ENCODE results near the gene PEX3.
"Not testable (repeated sequence)": the region's sequence is repeated elsewhere in the genome, so short reads cannot be mapped to it uniquely, and the experiment has no call there.

Gene PEX3

DNA sequence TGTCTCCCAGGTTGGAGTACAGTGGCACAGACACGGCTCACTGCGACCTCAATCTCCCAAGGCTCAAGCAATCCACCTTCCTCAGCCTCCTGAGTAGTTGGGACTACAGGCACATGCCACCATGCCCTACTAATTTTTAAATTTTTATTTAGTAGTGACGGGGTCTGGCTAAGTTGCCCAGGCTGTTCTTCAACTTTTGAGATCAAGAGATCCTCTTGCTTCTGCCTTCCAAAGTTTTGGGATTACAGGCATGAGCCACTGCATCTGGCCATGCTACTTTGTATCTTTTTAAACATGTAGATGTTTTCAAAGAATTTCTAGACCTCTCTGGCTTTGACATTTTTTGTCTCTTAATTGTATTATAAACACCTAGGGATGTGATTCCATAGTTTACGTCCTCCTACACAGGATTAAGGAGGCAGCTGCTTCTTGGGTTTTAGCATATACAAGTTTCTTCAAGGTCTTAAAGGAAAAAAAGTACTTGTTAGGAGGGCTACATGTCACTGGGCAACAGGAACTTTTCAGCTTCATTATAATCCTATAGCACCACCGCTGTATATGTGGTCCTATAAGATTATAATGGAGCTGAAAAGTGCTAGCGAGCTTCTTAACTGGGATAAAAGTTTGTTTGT, 1.4 kb upstream of the PEX3 start:
- no peak for DNase-seq

DNA sequence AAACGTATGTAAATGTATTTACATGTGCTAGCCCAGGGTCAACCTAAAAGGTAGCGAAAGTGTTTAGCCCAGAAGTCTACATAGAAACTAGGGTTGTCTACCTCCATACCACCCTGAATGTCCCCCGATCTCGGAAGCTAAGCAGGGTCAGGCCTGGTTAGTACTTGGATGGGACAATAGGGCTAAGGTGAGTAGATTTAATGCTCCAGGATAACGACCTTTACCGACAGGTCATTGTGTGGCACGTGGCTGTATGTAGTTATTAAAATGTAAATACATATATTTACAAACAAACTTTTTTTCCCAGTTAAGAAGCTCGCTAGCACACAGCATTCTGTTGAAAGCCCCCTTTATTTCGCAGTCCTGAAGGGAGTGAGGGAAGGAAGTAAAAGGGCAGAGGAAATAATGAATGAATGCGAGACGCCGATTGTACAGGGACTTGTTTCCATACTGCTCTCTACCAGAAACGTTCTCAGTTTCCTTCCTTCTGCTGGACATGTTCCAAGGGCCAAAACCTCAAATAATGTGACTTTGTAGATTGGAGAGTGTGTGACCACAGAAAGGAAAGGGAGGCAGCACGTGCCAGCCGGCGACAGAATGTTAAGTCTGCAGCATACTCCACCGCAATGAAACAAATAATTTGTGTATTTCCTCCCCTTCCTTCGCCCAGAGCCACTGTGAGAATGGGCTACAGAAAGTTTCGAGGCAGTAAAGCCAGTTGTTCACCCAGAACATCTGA, 722 bp upstream of the PEX3 start:
- peak; percentile 38 for DNase-seq

DNA sequence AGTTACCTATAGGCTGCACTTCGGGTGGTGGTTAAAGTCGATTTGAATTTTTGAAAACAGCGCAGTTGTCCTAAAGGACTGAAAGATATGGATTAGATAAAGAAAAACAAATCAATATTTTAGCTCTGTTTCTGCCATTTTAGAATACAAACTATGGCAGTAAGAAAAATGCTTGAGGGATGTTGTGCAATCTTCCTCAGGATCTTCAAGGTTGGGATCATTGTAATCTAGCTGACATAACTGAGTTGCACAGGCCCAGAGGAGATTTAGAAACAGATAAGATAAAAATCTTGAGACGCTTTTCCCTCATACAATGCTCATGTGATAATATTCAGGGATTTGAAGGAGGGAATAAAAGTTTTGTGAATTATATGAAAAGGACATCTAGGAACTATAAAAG, 926 bp downstream of the PEX3 start:
- no peak for DNase-seq

DNA sequence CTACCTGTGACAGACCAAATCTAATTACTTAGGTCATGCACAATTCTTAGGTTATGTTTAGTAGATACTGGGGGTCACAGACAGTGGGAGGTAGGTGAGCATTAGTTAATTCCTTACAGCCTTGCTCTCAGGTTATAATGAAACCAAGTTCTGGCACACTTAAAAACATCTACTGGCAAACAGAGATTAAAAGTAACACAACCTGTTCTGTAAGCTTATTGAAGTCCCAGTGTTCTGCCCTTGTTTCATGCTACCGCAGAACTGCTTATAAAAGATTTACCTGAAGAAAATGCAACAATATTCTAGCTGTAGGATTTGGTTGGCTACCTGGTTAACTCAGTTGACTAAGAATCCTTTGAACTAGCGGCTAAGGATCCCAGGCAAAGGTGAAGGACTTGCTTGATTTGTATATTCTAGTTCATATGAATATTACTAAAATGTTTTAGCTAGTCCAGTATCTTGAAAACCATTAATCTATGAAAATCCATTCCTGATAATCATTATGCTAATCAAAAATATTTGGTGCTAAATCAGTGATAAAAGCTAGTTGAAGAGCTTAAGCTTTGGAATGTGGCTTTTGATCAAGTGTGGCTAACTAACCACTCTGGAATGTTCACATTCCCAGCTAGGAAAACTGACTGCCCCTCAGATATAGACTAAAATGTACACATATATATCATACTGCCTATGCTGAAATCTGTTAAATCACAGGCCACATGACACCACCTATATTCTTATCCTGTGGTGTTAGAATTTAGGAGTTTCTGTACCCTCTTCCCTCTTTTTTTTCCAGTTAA, 7.2 kb downstream of the PEX3 start:
- no peak for DNase-seq

DNA sequence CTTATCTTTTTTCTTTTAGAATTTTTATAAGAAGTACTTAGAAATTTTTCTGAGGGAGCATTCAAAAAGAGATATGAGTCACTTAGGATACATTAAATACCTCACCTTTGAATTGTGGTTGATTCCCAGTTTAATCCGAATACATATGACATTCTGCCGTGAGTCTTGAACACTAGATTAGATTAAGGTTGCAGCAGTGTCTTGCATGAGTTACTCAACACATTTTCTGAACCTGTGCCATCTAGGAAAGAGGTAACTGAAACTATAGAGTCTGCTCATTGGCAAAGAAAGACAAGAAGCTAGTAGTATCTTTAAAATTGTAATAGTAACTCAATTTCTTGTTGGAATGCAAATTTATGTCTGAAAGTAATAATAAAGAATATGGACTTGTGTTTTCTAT, 14.9 kb downstream of the PEX3 start:
- no peak for DNase-seq

DNA sequence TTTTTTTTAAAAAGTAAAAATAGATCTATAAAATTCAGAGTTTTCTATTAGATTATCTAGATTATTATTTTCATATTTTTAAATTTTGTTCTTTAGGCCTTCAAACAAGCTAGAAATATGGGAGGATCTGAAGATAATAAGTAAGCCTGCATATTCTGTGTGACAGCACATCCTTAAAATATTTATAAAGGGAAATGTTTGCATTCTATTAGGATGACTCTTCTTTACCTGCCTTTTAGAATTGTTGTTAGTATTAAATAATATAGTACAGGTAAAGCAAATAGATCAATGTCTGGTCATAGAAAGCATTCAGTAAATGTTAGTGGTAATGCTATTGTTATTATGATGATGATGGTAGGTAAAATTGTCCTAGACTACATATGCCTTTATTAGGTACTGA, 17.4 kb downstream of the PEX3 start:
- DNase-seq = no peak

DNA sequence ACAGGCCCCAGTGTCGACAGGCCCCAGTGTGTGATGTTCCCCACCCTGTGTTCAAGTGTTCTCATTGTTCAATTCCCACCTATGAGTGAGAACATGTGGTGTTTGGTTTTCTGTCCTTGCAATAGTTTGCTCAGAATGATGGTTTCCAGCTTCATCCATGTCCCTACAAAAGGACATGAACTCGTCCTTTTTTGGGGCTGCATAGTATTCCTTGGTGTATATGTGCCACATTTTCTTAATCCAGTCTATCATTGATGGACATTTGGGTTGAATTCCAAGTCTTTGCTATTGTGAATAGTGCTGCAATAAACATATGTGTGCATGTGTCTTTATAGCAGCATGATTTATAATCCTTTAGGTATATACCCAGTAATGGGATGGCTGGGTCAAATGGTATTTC, 18.2 kb downstream of the PEX3 start:
- DNase-seq = not testable (repeated sequence)

DNA sequence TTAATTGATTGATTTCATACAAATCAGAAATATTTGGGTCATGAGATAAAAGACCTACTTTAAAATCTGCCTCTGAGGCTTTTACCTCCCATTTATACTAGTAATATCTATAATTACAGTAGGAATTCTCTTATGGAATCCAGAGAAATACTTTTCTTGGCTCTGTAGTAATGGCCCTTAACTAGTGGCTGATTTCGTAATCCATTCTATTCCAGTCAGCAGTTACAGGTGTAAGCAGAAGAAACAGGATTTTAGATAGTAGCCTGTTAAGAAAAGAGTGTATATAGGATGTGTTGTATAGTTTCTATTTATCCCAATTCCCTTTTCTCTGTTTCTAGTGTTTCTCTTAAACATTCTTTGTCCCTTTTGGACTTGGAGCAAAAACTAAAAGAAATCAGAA, 21.2 kb downstream of the PEX3 start:
- DNase-seq = no peak

DNA sequence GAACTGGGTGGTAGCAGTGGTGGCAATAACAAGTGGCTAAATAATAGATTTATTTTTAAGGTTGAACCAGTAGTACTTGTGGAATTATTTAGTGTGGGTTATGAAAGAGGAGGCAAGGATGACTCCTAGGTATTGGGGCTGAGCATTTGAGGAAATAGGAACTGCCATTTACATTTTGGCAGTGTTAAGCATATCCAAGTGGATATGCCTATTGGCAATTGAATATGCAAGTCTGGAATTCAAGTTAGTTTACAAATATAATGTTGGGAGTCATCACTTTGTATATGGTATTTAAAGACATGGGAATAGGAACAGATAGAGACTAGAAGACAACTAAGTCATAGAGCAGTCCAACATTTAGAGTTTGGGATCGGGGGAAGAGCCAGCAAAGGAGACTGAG, 25.9 kb downstream of the PEX3 start:
- no peak for DNase-seq

DNA sequence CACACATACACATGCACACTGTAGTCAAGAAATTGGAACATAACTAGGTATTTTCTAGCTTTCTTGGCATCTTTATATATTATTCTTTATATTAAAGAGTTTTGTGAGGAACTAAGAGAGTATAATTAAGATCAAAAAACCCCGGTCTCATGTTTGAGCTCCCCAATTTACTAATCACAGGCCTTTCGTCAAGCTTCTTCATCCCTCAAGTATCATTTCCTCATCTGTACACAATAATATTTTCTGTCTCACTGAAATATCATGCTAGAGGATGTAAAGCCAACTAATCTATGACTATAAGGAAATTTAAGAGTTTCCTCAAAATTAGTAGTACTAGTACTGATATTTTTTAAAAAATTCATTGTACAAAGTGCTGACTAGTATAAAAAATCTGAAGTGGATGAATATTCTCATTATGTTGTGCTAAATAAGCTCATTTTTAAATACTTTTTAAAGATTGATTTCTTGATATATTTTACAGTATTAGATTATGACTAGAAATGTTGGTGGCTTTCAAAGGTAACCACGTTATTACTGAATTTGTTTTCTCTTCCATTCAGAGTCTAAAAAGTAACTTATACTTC, 28.0 kb downstream of the PEX3 start:
- DNase-seq = no peak

DNA sequence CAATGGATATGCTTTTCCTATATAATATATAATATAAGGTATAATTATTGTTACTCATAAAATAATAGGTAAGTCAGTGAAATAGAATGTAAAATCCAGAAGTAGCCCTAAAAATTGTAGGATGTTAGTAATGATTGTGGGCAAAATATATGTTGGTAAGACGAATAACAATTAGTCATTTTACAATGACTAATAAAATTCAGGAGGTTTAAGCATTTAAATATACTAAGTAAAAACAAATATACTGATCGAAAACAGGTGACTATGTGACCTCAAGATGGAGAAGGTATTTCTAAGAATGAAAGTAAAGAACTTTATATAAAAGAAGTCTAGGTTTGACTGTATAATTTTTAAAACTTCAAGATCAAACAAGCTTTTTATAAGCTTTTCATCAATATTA, 32.0 kb downstream of the PEX3 start:
- DNase-seq = no peak

DNA sequence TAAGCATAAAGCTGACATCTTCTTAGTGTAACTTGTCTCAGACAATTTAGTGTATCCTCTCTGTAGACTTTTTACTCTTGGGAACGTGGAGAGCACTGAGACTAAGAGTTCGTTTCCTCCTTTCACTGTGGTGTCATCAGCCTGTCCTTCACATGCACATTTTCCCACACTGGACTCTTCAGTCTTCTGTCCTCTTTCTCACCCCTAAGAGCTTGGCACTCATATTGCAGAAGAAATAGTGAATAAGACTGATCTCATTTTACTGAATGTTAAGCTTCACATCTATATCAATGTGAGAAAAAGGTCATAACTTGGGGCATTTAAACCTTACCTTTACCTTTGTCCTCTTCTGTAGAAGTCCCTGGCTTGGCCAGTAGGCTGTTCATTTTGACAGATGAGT, 35.4 kb downstream of the PEX3 start:
- no peak for DNase-seq

DNA sequence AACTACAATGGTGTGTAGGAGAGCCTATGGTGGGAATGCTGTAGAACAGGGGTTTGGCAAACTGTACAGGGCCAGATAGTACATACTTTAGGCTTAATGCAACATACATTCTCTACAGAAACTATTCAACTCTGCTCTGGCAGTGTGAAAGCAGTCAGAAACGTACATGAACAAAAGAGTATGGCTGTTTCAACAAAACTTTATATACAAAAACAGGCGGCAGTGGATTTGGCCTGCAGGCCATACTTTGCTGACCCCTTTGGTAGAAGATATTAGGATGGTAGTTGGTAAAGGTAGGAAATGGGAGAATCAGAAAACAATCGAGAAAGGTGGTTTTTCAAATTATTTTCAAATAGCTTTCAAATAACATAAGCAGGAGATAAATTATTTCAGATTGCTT, 36.1 kb downstream of the PEX3 start:
- no peak for DNase-seq

DNA sequence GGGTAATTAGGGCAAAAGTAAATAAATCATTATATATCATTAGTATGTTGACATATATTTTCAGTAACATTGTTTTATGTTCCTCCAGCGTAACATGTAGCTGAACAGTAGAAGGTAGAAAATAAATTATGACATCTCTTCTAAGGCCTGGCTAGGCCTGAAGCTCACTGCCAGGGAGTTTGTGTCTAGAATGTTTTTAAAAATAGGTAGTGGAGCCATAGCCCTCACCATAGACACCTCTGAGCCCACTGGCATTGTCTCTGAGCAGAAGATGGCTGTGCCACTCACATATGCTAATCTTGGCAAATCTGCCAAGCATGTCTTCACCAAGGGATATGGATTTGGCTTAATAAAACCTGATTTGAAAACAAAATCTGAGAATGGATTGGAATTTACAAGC, 39.6 kb downstream of the PEX3 start:
- no peak for DNase-seq

DNA sequence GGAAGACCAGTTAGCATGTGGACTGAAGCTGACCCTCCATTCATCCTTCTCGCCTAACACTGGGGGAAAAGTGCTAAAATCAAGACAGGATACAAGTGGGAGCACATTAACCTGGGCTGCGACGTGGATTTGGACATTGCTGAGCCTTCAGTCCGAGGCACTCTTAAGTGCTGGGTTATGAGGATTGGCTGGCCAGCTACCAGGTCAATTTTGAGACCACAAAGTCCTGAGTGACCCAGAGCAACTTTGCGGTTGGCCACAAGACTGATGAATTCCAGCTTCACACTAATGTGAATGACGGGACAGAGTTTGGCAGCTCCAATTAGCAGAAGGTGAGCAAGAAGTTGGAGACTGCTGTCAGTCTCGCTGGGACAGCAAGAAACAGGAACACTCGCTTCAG, 40.2 kb downstream of the PEX3 start:
- no peak for DNase-seq

DNA sequence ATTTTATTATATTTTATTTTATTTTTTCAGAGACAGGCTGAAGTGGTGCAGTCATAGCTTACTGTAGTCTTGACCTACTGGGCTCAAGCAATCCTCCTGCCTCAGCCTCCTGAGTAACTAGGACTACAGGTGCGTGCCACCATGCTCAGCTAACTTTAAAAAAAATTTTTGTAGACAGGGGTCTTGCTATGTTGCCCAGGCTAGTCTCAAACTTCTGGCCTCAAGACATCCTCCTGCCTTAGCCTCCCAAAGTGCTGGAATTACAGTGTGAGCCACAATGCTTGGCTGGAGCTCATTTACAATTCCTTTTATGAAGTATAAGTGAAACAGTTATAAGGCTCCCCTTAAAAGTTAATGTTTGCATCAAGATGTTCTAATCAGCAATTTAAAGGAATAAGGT, 46.4 kb downstream of the PEX3 start:
- no peak for DNase-seq

DNA sequence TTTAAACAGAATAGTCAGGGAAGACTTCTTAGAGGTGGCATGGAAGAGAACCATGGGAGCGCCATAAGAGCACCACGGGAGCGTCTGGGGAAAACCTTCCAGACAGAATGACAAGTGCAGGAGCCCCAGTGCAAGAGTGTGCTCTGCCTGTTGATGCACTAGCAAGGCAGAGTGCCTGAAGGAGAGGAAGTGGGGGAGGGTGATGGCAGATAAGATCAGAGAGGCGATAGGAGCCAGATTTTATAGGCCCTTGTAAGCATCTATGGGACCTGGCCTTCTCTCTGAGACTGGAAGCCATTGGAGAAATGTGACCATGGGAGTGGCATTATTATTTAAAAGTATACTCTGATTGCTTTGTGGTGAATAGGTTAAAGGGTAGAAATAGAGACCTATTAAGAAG, 47.8 kb downstream of the PEX3 start:
- peak; percentile 6 for DNase-seq

DNA sequence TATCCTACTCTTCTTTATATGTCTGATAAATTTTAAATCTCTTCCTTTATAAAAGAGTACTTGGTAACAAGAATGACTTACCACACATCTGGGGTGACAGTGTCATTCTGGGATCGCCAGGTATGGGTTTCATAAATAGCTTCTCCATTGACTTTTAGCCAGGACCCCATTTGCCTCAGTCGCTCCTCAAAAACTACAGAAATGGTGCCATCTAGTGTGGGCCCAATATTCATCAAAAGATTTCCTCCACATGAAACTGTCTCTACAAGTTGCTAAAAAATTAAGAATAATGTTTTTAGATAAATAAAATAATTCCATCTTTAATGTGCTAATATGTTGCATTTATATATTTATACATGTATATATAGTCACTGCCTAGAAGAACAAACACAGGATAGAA, 51.2 kb downstream of the PEX3 start:
- DNase-seq = no peak

DNA sequence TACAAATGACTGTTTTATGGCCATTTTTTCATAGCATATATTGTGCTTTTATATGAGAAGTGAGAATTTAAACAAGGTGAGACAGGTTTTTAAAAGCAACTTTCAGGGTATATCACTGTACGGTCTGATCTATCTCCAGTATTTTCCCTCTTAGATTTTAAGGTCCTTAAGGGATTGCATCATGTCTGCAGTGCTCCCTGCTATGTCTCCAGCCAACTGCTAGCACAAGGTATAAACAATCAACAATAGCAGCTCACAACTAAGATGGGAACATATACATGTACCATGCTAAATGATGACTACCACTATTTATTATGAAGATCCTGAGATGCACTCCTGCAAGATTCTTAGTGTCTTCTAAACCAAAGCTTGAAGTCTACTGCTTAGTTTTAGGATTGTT, 53.8 kb downstream of the PEX3 start:
- DNase-seq = no peak

DNA sequence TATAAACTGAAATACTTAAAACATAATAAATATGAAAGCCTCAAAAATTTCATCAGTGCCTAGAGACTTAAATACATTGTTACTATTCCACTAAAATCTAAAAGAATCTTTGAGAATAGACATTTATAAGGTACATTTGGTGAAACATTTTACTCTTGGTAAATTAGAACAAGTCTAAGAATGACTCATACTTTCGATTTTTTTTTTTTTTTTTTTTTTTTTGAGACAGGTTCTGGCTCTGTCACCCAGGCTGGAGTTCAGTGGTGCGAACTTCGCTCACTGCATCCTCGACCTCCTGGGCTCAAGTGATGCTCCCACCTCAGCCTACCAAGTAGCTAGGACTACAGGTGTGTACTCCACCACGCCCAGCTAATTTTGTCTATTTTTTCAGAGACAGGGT, 54.5 kb downstream of the PEX3 start:
- no peak for DNase-seq

DNA sequence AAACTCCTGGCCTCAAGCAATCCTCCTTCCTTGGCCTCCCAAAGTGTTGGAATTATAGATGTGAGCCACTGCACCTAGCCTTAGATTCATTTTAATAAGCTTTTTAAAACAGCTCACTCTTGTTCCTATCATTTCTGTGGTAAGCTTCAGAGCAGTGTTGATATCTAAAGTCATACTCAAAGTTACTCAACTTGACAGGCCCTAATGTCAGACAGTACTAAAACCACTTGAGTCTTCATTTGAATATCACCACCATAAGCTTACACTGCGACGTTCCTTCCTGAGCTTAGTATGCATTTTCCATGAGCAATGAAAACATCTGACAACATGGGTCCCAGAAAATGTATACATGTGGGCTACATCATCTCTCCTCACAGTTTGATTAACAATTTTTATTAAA, 54.9 kb downstream of the PEX3 start:
- no peak for DNase-seq

DNA sequence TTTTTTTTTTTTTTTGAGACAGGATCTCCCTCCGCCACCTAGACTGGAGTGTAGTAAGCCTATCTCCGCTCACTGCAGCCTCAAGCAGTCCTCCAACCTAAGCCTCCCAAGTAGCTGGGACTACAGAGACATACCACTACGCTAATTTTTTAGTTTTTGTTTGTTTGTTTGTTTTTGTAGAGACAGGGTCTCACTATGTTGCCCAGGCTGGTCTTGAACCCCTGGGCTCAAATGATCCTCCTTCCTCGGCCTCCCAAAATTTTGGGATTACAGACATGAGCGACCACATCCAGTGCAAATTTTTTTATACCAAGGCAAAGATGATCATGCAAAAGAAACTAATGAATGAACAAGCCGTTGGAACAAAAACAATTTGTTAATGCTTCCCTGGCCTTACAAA, 55.6 kb downstream of the PEX3 start:
- DNase-seq = no peak

DNA sequence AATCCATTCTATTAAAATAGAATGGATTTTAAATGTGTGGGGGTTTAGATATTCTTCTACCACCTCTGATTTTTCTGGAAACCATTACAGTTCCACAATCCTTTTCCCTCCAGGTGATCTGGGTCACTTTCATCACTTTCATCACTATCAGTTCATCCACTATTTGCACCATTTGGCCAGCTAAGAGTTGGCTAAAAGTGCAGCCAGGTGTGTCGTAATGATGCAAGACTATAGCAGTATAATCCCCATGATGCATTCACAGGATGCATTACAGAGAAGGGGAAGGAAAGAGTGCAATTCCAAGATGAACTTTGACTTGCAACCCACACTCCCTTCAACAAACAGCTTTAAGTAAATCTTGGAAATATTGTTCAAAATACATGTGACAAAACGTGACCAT, 56.0 kb downstream of the PEX3 start:
- DNase-seq = no peak
